Endothelial cell of umbilical vein (primary cell): ENCODE data around the gene TRERF1. TPM values are rescaled to one million over a fixed set of nuclear protein-coding genes. Genes with fewer than 3 reads are reported as not detected.
"Not testable (repeated sequence)": the region's sequence is repeated elsewhere in the genome, so short reads cannot be mapped to it uniquely, and the experiment has no call there.

ENCODE experiments used
- BruUV-seq: library from RNA; stranded (reverse); fragments of 400-500 nt; replicated peaks from 2 replicates; lab custom pipeline; 2021; lab: Mats Ljungman, UMichigan
- CTCF ChIA-PET: fragments of 300-600, 350-600 bp; sonication (Branson Sonifier 250); formaldehyde crosslinking; loops from one replicate; lab custom pipeline; 2021; ENCODE audit warnings: antibody characterized with exemption, inconsistent platforms; lab: Charles Lee
- POLR2A ChIA-PET: fragments of 300-600, 350-600 bp; sonication (Branson Sonifier 250); formaldehyde crosslinking; loops from one replicate; lab custom pipeline; 2021; ENCODE audit warnings: antibody characterized with exemption, inconsistent platforms; lab: Charles Lee
- DNase-seq: peaks from one replicate; pipeline ENCODE4 v3.0.0-alpha.2; 2011; ENCODE audit warnings: low read depth, low spot score
- FAIRE-seq: peaks from 2 replicates; lab custom pipeline; 2011; peaks lifted over from hg19 to GRCh38; lab: Jason Lieb, UNC
- H2AFZ ChIP-seq: 2 replicates; pipeline ENCODE4 v1.6.0; 2012; ENCODE audit warnings: low read depth, low read length, control low read depth, inconsistent platforms
- H3K27ac ChIP-seq: 2 replicates; pipeline ENCODE4 v1.5.1; 2011; ENCODE audit warnings: low read depth, mild to moderate bottlenecking, control low read depth, low read length, moderate library complexity; ENCODE audit not compliant: insufficient read depth
- H3K27me3 ChIP-seq, 2 experiments: 2 replicates each; pipeline versions ENCODE4 v1.6.0 to v1.6.1; 2011; ENCODE audit warnings: low read length in 2 of 2, mixed read lengths in 1 of 2; ENCODE audit not compliant: control insufficient read depth in 2 of 2, insufficient read depth in 2 of 2
- H3K36me3 ChIP-seq, 2 experiments: 2 replicates in 1 of 2; 3 replicates in 1 of 2; pipeline ENCODE4 v1.5.1; 2011; ENCODE audit warnings: low read length in 2 of 2, mild to moderate bottlenecking in 1 of 2, moderate library complexity in 1 of 2; ENCODE audit not compliant: control insufficient read depth in 2 of 2, insufficient read depth in 2 of 2; ENCODE audit errors: extremely low read depth in 1 of 2
- H3K4me1 ChIP-seq: 3 replicates; pipeline ENCODE4 v1.5.1; 2011; ENCODE audit warnings: mild to moderate bottlenecking, low read length; ENCODE audit not compliant: control insufficient read depth, insufficient read depth; ENCODE audit errors: extremely low read depth
- H3K4me2 ChIP-seq: 2 replicates; pipeline ENCODE4 v1.6.1; 2011; ENCODE audit warnings: low read length, control low read depth, mixed read lengths; ENCODE audit not compliant: insufficient read depth
- H3K4me3 ChIP-seq, 3 experiments: fragments of 200-600 bp in 1 of 3; sonication (generic), shearing (Covaris generic) in 1 of 3; replicated peaks in 1 of 3; 2 replicates each; pipeline ENCODE4 v1.5.1; 2011 to 2016; ENCODE audit warnings: control low read depth in 3 of 3, low read length in 3 of 3, mild to moderate bottlenecking in 2 of 3, inconsistent platforms in 1 of 3, low read depth in 1 of 3, moderate library complexity in 1 of 3; ENCODE audit not compliant: insufficient read depth in 1 of 3
- H3K79me2 ChIP-seq: 2 replicates; pipeline ENCODE4 v1.6.0; 2012; ENCODE audit warnings: low read length, inconsistent platforms; ENCODE audit not compliant: control insufficient read depth, insufficient read depth
- H3K9ac ChIP-seq: replicated peaks from 2 replicates; pipeline ENCODE3; 2011; ENCODE audit warnings: low read length, control low read depth; ENCODE audit not compliant: insufficient read depth; ENCODE audit errors: extremely low read depth
- H3K9me1 ChIP-seq: replicated peaks from 3 replicates; pipeline ENCODE4 v1.6.0; 2011; ENCODE audit warnings: mild to moderate bottlenecking, low read length; ENCODE audit not compliant: control insufficient read depth, insufficient read depth; ENCODE audit errors: extremely low read depth
- H3K9me3 ChIP-seq: replicated peaks from 2 replicates; pipeline ENCODE4 v1.5.1; 2012; ENCODE audit warnings: low read length, inconsistent platforms; ENCODE audit not compliant: control insufficient read depth, insufficient read depth
- H4K20me1 ChIP-seq: replicated peaks from 2 replicates; pipeline ENCODE3; 2011; ENCODE audit warnings: mild to moderate bottlenecking, low read length; ENCODE audit not compliant: control insufficient read depth, insufficient read depth; ENCODE audit errors: extremely low read depth
- CTCF ChIP-seq, 2 donors: IDR thresholded peaks; 1 replicate in 1 of 2; 2 replicates in 1 of 2; pipeline ENCODE4 v1.5.1; 2011; ENCODE audit warnings: low read length in 2 of 2, mild to moderate bottlenecking in 2 of 2, moderate library complexity in 2 of 2, control low read depth in 1 of 2, inconsistent platforms in 1 of 2, low read depth in 1 of 2; ENCODE audit not compliant: insufficient read depth in 1 of 2; ENCODE audit errors: extremely low read depth in 1 of 2
- EZH2 ChIP-seq: IDR thresholded peaks from 2 replicates; pipeline ENCODE4 v1.6.1; 2012; ENCODE audit warnings: borderline replicate concordance, low read depth, mild to moderate bottlenecking, moderate library complexity, low read length, inconsistent platforms; ENCODE audit not compliant: severe bottlenecking
- FOS ChIP-seq: IDR thresholded peaks from 2 replicates; pipeline ENCODE4 v1.6.1; 2011; ENCODE audit warnings: mild to moderate bottlenecking, low read length, moderate library complexity, borderline replicate concordance; ENCODE audit not compliant: insufficient read depth
- GATA2 ChIP-seq: IDR thresholded peaks from 2 replicates; pipeline ENCODE4 v1.7.0; 2011; ENCODE audit warnings: low read depth, mild to moderate bottlenecking, moderate library complexity, mixed read lengths, low read length; ENCODE audit not compliant: insufficient read length, insufficient read depth
- JUN ChIP-seq: IDR thresholded peaks from 2 replicates; pipeline ENCODE4 v1.6.1; 2011; ENCODE audit warnings: borderline replicate concordance, low read depth; ENCODE audit not compliant: insufficient read length, insufficient read depth
- MAX ChIP-seq: IDR thresholded peaks from 2 replicates; pipeline ENCODE4 v1.6.1; 2011; ENCODE audit not compliant: insufficient read depth, insufficient read length
- MYC ChIP-seq: IDR thresholded peaks from one replicate; pipeline ENCODE4 v1.6.1; 2011; ENCODE audit warnings: mild to moderate bottlenecking, low read depth, low read length
- POLR2A ChIP-seq: IDR thresholded peaks from 2 replicates; pipeline ENCODE4 v1.6.1; 2012; ENCODE audit warnings: low read depth, mild to moderate bottlenecking, control low read depth, low read length
- POLR2AphosphoS5 ChIP-seq: IDR thresholded peaks from 2 replicates; pipeline ENCODE4 v1.6.1; 2012; ENCODE audit warnings: low read depth, mild to moderate bottlenecking, control low read depth, low read length, moderate library complexity; ENCODE audit not compliant: insufficient read depth
- dilution Hi-C: fragments of 300-500 bp; cut with MboI; formaldehyde crosslinking; loops from one replicate; pipeline ENCODE4 v1.15.0; 2019; ENCODE audit warnings: low sequenced_read_pairs; ENCODE audit not compliant: extremely low pct_ligation_motif_present
- intact Hi-C: fragments of 100-400 bp; cut with micrococcal nuclease; formaldehyde crosslinking; loops from one replicate; pipeline ENCODE4 v1.10.0; 2022
- polyA plus RNA-seq, 4 experiments: library from polyadenylated mRNA; depleted of rRNA in 3 of 4; stranded (reverse) in 3 of 4; unstranded in 1 of 4; fragments of >200 nt; gene quantifications; 2 replicates each; pipeline versions ENCODE4 v1.2.1 to v1.2.3, GENCODE V29; 2011 to 2012; ENCODE audit warnings: missing spikeins in 1 of 4
- total RNA-seq: library from RNA; stranded (reverse); gene quantifications from 2 replicates; pipeline ENCODE4 v1.2.3, GENCODE V29; 2021

Gene TRERF1
- total and polyA plus RNA-seq, 2 donors (not counting 3 experiments of a cell fraction or from before 2014, with no cell fraction given), result 0.73 to 5.5 TPM

- CTCF ChIA-PET, result interaction anchor here (1.1 to 1.6 kb wide), 2 partner anchors 21 to 354 kb away, joined by 5 to 6 read pairs; no protein-coding TSS in a partner anchor
Measured at GRCh38 chr6:42193491-42193894, 258.2 kb downstream of the TRERF1 start.

GRCh38 chr6:42192385-42192784 lies 259.3 kb downstream of the TRERF1 start:
- H3K4me1 ChIP-seq, dilution Hi-C loops, FAIRE-seq, H3K9me3 ChIP-seq, BruUV-seq, CTCF ChIA-PET, H4K20me1 ChIP-seq, POLR2A ChIA-PET, H3K27ac ChIP-seq, H3K79me2 ChIP-seq, H2AFZ ChIP-seq, DNase-seq, H3K4me2 ChIP-seq, H3K36me3 ChIP-seq, intact Hi-C loops, H3K9me1 ChIP-seq, H3K27me3 ChIP-seq, H3K4me3 ChIP-seq, H3K9ac ChIP-seq: not testable (repeated sequence)

More at GRCh38 chr6:42193491-42193894, 258.2 kb downstream of the TRERF1 start:
- no peaks in the 10 kb centered on the region for H3K9me1 ChIP-seq
- dilution Hi-C loops (no loop called here), intact Hi-C loops (no loop called here)
- H3K4me2 ChIP-seq, result no peak overlapping the region
- no peak overlapping the region for H3K9ac ChIP-seq
- H3K9me3 ChIP-seq, result no peaks in the 10 kb centered on the region
- no peak overlapping the region for H3K4me3 ChIP-seq
- peaks cover 6% of the 10 kb centered on the region for H3K4me1 ChIP-seq
- H4K20me1 ChIP-seq, result no peaks in the 10 kb centered on the region
- H3K79me2 ChIP-seq, result no peaks in the 10 kb centered on the region
- no peaks in the 10 kb centered on the region for H3K36me3 ChIP-seq
- FAIRE-seq (no peak), DNase-seq (no peak)
- TF ChIP-seq POLR2A, result no peak
- TF ChIP-seq POLR2AphosphoS5, result no peak
- no peak for TF ChIP-seq JUN
- no peak for TF ChIP-seq FOS
- no peak for TF ChIP-seq EZH2
- no peak for TF ChIP-seq CTCF (IDR thresholded peaks at IDR 0.05; ENCODE audit: extremely low read depth in 1 of 2, insufficient read depth in 1 of 2, low read depth in 1 of 2, low read length in 2 of 2)
- no peak for TF ChIP-seq MAX
- TF ChIP-seq MYC, result no peak
- no peak for TF ChIP-seq GATA2
- H3K27me3 ChIP-seq, result peaks cover 2% of the 10 kb centered on the region in 2 experiments
- no peak overlapping the region for H3K27ac ChIP-seq
- no TSS peak for BruUV-seq
- POLR2A ChIA-PET, result no interaction called here
- no peak overlapping the region for H2AFZ ChIP-seq
